ENCODE data around the gene PKN2. TPM values are rescaled to one million over a fixed set of nuclear protein-coding genes. Genes with fewer than 3 reads are reported as not detected.
A peak's percentile ranks its signal among the peaks of the same experiment; 100 is the strongest.

The PKN2 gene
- total RNA-seq, 1 experiment from 2014 or later, result 32.6 TPM

- Mint-ChIP-seq H3K9me3 (peaks cover 4% of the 10 kb centered on the region; the same call in 1 of the 2 replicates), H3K4me1 (peaks cover 22% of the 10 kb centered on the region), H3K27ac (peak overlapping the region; percentile 80), H3K27me3 (ENCODE audit: low read depth) (no peaks in the 10 kb centered on the region), H3K4me3 (no peak overlapping the region), H3K36me3 (no peaks in the 10 kb centered on the region)
- DNase-seq (ENCODE audit: low spot score) (no peak), ATAC-seq (peak; percentile 82)
- POLR2A ChIA-PET, result no interaction called here
- no peak for TF ChIP-seq GABPB1 (CRISPR knock-in tag; IDR thresholded peaks at IDR 0.05)
- TF ChIP-seq ATF3 (CRISPR knock-in tag; conservative IDR thresholded peaks at IDR 0.05), result no peak
- TF ChIP-seq ZBTB43 (CRISPR knock-in tag; IDR thresholded peaks at IDR 0.05), result no peak
- no peak for TF ChIP-seq ZNF263 (CRISPR knock-in tag; IDR thresholded peaks at IDR 0.05; ENCODE audit: low read depth)
- no peak for TF ChIP-seq ZNF121 (CRISPR knock-in tag; IDR thresholded peaks at IDR 0.05)
- TF ChIP-seq ATF1 (CRISPR knock-in tag; IDR thresholded peaks at IDR 0.05), result no peak
- no peak for TF ChIP-seq USF1 (CRISPR knock-in tag; IDR thresholded peaks at IDR 0.05)
- TF ChIP-seq NR3C1 (CRISPR knock-in tag; conservative IDR thresholded peaks at IDR 0.05; ENCODE audit: low read depth), result no peak
- TF ChIP-seq ELF4 (CRISPR knock-in tag; IDR thresholded peaks at IDR 0.05; ENCODE audit: low read depth), result no peak
- TF ChIP-seq TP53 (CRISPR knock-in tag; IDR thresholded peaks at IDR 0.05), result no peak
- no peak for TF ChIP-seq TCF7 (CRISPR knock-in tag; IDR thresholded peaks at IDR 0.05; ENCODE audit: low read depth)
- CTCF ChIA-PET, result no interaction called here
These were observed 21.9 kb upstream of the PKN2 start for GRCh38 chr1:88661951-88662699.

- TF ChIP-seq ATF6 (CRISPR knock-in tag; IDR thresholded peaks at IDR 0.05), result no peak
- no peak for TF ChIP-seq ZNF671 (CRISPR knock-in tag; IDR thresholded peaks at IDR 0.05)
- TF ChIP-seq CBFB (CRISPR knock-in tag; IDR thresholded peaks at IDR 0.05; ENCODE audit: low read depth), result no peak
- no peak for TF ChIP-seq CREM (CRISPR knock-in tag; IDR thresholded peaks at IDR 0.05)
- no peak for TF ChIP-seq ZNF317 (CRISPR knock-in tag; IDR thresholded peaks at IDR 0.05; ENCODE audit: borderline replicate concordance, low read depth)
- TF ChIP-seq ZNF281 (CRISPR knock-in tag; IDR thresholded peaks at IDR 0.05), result no peak
- no peak for TF ChIP-seq TP53 (CRISPR knock-in tag; IDR thresholded peaks at IDR 0.05)
- no peak for TF ChIP-seq NFE2L1 (CRISPR knock-in tag; IDR thresholded peaks at IDR 0.05)
- no peak for TF ChIP-seq ESRRA (CRISPR knock-in tag; IDR thresholded peaks at IDR 0.05; ENCODE audit: borderline replicate concordance)
- TF ChIP-seq NR3C1 (CRISPR knock-in tag; conservative IDR thresholded peaks at IDR 0.05; ENCODE audit: low read depth), result no peak
- no peak for TF ChIP-seq ZNF416 (CRISPR knock-in tag; IDR thresholded peaks at IDR 0.05)
- no peak for TF ChIP-seq ZNF423 (CRISPR knock-in tag; IDR thresholded peaks at IDR 0.05)
- TF ChIP-seq RELA (CRISPR knock-in tag; IDR thresholded peaks at IDR 0.05; ENCODE audit: borderline replicate concordance), result no peak
- TF ChIP-seq ERG (CRISPR knock-in tag; IDR thresholded peaks at IDR 0.05), result no peak
- TF ChIP-seq ZNF219 (CRISPR knock-in tag; IDR thresholded peaks at IDR 0.05; ENCODE audit: borderline replicate concordance), result no peak
- no peak for TF ChIP-seq ELF4 (CRISPR knock-in tag; IDR thresholded peaks at IDR 0.05; ENCODE audit: low read depth)
- no peak for TF ChIP-seq ZNF138 (CRISPR knock-in tag; conservative IDR thresholded peaks at IDR 0.05)
- CTCF ChIA-PET, result no interaction called here
- POLR2A ChIA-PET, result no interaction called here
- Mint-ChIP-seq H3K4me1 (peaks cover 22% of the 10 kb centered on the region), H3K36me3 (no peaks in the 10 kb centered on the region), H3K4me3 (no peak overlapping the region), H3K9me3 (peaks cover 4% of the 10 kb centered on the region; the same call in 1 of the 2 replicates), H3K27ac (peak overlapping the region; percentile 80; the same call in 1 of the 2 replicates), H3K27me3 (ENCODE audit: low read depth) (no peaks in the 10 kb centered on the region)
- ATAC-seq (no peak), DNase-seq (ENCODE audit: low spot score) (no peak)
These were observed 21.4 kb upstream of the PKN2 start for GRCh38 chr1:88662723-88663122.

Data from WTC11 (cell line).